ENCODE measurements around the gene RPL35A. TPM values are rescaled to one million over a fixed set of nuclear protein-coding genes. Genes with fewer than 3 reads are reported as not detected.

Gene RPL35A
- total RNA-seq, 8 experiments from 2014 or later, result 997 to 3,157 (median 2,160) TPM

- Histone ChIP-seq H3K27ac (no peak overlapping the region), H3K4me3 (no peak overlapping the region), H3K4me1 (replicated peaks in 1 of 2) (no peaks in the 10 kb centered on the region)
- WGBS, 10 experiments, result 83 to 100% (median 100%) methylated on average over 1 of the region's 1 CpG; no CpG with 5 or more reads in 5 of the 10 experiments
- in situ Hi-C loops (cut with MboI; ENCODE audit: low pct_unique_long_range_greater_than_20kb in 2 of 9, low sequenced_read_pairs in 9 of 9, unreplicated experiment in 9 of 9), result no loop called here
- no peak for ATAC-seq (replicated peaks in 6 of 8)
These were observed 33.1 kb downstream of the RPL35A start for GRCh38 chr3:197983076-197983475.

- Histone ChIP-seq H3K4me1 (replicated peaks in 1 of 2) (no peaks in the 10 kb centered on the region), H3K4me3 (no peak overlapping the region), H3K27ac (no peak overlapping the region)
- in situ Hi-C loops (cut with MboI; ENCODE audit: low pct_unique_long_range_greater_than_20kb in 2 of 9, low sequenced_read_pairs in 9 of 9, unreplicated experiment in 9 of 9), result no loop called here
- no peak for ATAC-seq (replicated peaks in 6 of 8)
- 52 to 100% (median 80%) methylated on average over 1 to 4 of the region's 4 CpGs; no CpG with 5 or more reads in 2 of the 10 experiments for WGBS, 10 experiments
These were observed 39.7 kb downstream of the RPL35A start for GRCh38 chr3:197989651-197990050.

- ATAC-seq (replicated peaks in 6 of 8), result no peak
- in situ Hi-C loops (cut with MboI; ENCODE audit: low pct_unique_long_range_greater_than_20kb in 2 of 9, low sequenced_read_pairs in 9 of 9, unreplicated experiment in 9 of 9), result no loop called here
- 57 to 100% (median 100%) methylated on average over 1 of the region's 1 CpG; no CpG with 5 or more reads in 5 of the 10 experiments for WGBS, 10 experiments
These were observed 44.7 kb downstream of the RPL35A start for GRCh38 chr3:197994736-197995135.

GRCh38 chr3:197996855-197997254 is 46.9 kb downstream of the RPL35A start:
- Histone ChIP-seq H3K4me1 (replicated peaks in 1 of 2) (no peaks in the 10 kb centered on the region), H3K4me3 (no peak overlapping the region), H3K27ac (no peak overlapping the region)
- 80 to 98% (median 94%) methylated on average over 1 to 5 of the region's 5 CpGs for WGBS, 10 experiments
- in situ Hi-C loops (cut with MboI; ENCODE audit: low pct_unique_long_range_greater_than_20kb in 2 of 9, low sequenced_read_pairs in 9 of 9, unreplicated experiment in 9 of 9), result no loop called here
- no peak for ATAC-seq (replicated peaks in 6 of 8)

More at GRCh38 chr3:197994736-197995135, 44.7 kb downstream of the RPL35A start:
- Histone ChIP-seq H3K27ac (no peak overlapping the region), H3K4me3 (no peak overlapping the region), H3K4me1 (replicated peaks in 1 of 2) (no peaks in the 10 kb centered on the region)

- ATAC-seq (replicated peaks in 6 of 8), result no peak
- Histone ChIP-seq H3K27ac (no peak overlapping the region), H3K4me3 (no peak overlapping the region), H3K4me1 (replicated peaks in 1 of 2) (no peaks in the 10 kb centered on the region)
- in situ Hi-C loops (cut with MboI; ENCODE audit: low pct_unique_long_range_greater_than_20kb in 2 of 9, low sequenced_read_pairs in 9 of 9, unreplicated experiment in 9 of 9), result no loop called here
- 90 to 100% (median 100%) methylated on average over 1 to 3 of the region's 3 CpGs; no CpG with 5 or more reads in 3 of the 10 experiments for WGBS, 10 experiments
These were observed 47.9 kb downstream of the RPL35A start for GRCh38 chr3:197997936-197998335.

Other genes with a start within 250 kb of the RPL35A start
- 10 to 100 TPM in 7 of 8 experiments, 1 to 10 TPM in 1; 5.3 to 21.6 (median 15.3) TPM for gene RUBCN, start 213.3 kb upstream of the RPL35A start, total RNA-seq
- 10 to 100 TPM; 26.7 to 65.0 (median 33.3) TPM for gene FYTTD1, start 200.3 kb upstream of the RPL35A start, total RNA-seq
- gene LRCH3, start 158.9 kb upstream of the RPL35A start, total RNA-seq, result 10 to 100 TPM; 21.8 to 89.4 (median 38.4) TPM
- 10 to 100 TPM in 1 of 8 experiments, 1 to 10 TPM in 7; 3.9 to 10.6 (median 4.4) TPM for gene LMLN, start 10.0 kb downstream of the RPL35A start, total RNA-seq

Data from motor neuron (in vitro differentiated cells).